ENCODE results near the gene NTPCR. TPM values are rescaled to one million over a fixed set of nuclear protein-coding genes. Genes with fewer than 3 reads are reported as not detected.

Gene NTPCR
- total RNA-seq, 1 experiment from 2014 or later: 49.1 TPM

GRCh38 chr1:233025567-233025966, 75.2 kb downstream of the NTPCR start:
- no peak overlapping the region for H3K27ac Mint-ChIP-seq (ENCODE audit: unreplicated experiment)
- no peak for TF ChIP-seq CTCF (IDR thresholded peaks at IDR 0.05; ENCODE audit: insufficient read depth in 1 of 2, low read depth in 1 of 2, low read length in 1 of 2, severe bottlenecking in 1 of 2, unreplicated experiment in 1 of 2)
- H3K36me3 Mint-ChIP-seq (ENCODE audit: insufficient read depth, unreplicated experiment): peaks cover 6% of the 10 kb centered on the region
- peaks cover 21% of the 10 kb centered on the region for H3K4me1 Mint-ChIP-seq (ENCODE audit: low read depth, unreplicated experiment)
- POLR2A ChIA-PET: interaction anchor here (0.7 kb wide), 1 partner anchor 13 kb away, joined by 3 read pairs; no protein-coding TSS in a partner anchor
- Histone ChIP-seq H3K4me1 (peaks cover 6% of the 10 kb centered on the region; the same call in 1 of the 2 replicates), H3K27me3 (replicated peaks; ENCODE audit: control insufficient read depth, insufficient read depth, low read length) (no peaks in the 10 kb centered on the region), H3K9me3 (no peaks in the 10 kb centered on the region), H3K4me3 (ENCODE audit: low read depth, low read length) (no peak overlapping the region), H3K36me3 (ENCODE audit: control insufficient read depth, insufficient read depth, low read length) (no peaks in the 10 kb centered on the region)
- intact Hi-C loops (cut with micrococcal nuclease; ENCODE audit: unreplicated experiment): loop anchor here (1.0 to 5.0 kb wide), 6 partner anchors 29 to 395 kb away; partner anchors contain the start of genes NTPCR and SIPA1L2
- CTCF ChIA-PET: interaction anchor here (1.6 to 1.9 kb wide), 2 partner anchors 10 to 29 kb away, joined by 3 to 7 read pairs; no protein-coding TSS in a partner anchor
- DNase-seq: no peak
- no peaks in the 10 kb centered on the region for H3K9me3 Mint-ChIP-seq (ENCODE audit: unreplicated experiment)
- H3K27me3 Mint-ChIP-seq (ENCODE audit: insufficient read depth, unreplicated experiment): peaks cover 7% of the 10 kb centered on the region
- BruUV-seq (replicated peaks): no TSS peak
- H3K4me3 Mint-ChIP-seq (ENCODE audit: unreplicated experiment): no peak overlapping the region

GRCh38 chr1:233027046-233027445, 76.6 kb downstream of the NTPCR start:
- peaks cover 18% of the 10 kb centered on the region for H3K4me1 Mint-ChIP-seq (ENCODE audit: low read depth, unreplicated experiment)
- no peaks in the 10 kb centered on the region for H3K27me3 ChIP-seq (replicated peaks; ENCODE audit: control insufficient read depth, insufficient read depth, low read length)
- H3K36me3 ChIP-seq (ENCODE audit: control insufficient read depth, insufficient read depth, low read length): no peaks in the 10 kb centered on the region
- BruUV-seq (replicated peaks): no TSS peak
- TF ChIP-seq CTCF (IDR thresholded peaks at IDR 0.05; ENCODE audit: insufficient read depth in 1 of 2, low read depth in 1 of 2, low read length in 1 of 2, severe bottlenecking in 1 of 2, unreplicated experiment in 1 of 2): no peak
- intact Hi-C loops (cut with micrococcal nuclease; ENCODE audit: unreplicated experiment): loop anchor here (5.0 kb wide), 1 partner anchor 60 kb away; no protein-coding TSS in a partner anchor
- H3K4me3 ChIP-seq (ENCODE audit: low read depth, low read length): no peak overlapping the region
- DNase-seq: no peak
- no peak overlapping the region for H3K27ac Mint-ChIP-seq (ENCODE audit: unreplicated experiment)
- no peak overlapping the region for H3K4me3 Mint-ChIP-seq (ENCODE audit: unreplicated experiment)
- H3K36me3 Mint-ChIP-seq (ENCODE audit: insufficient read depth, unreplicated experiment): peaks cover 5% of the 10 kb centered on the region
- POLR2A ChIA-PET: no interaction called here
- H3K9me3 ChIP-seq: no peaks in the 10 kb centered on the region
- CTCF ChIA-PET: no interaction called here
- peaks cover 6% of the 10 kb centered on the region; the same call in 1 of the 2 replicates for H3K4me1 ChIP-seq
- no peaks in the 10 kb centered on the region for H3K9me3 Mint-ChIP-seq (ENCODE audit: unreplicated experiment)
- H3K27me3 Mint-ChIP-seq (ENCODE audit: insufficient read depth, unreplicated experiment): peaks cover 7% of the 10 kb centered on the region

GRCh38 chr1:233031521-233031920, 81.1 kb downstream of the NTPCR start:
- Mint-ChIP-seq H3K4me3 (ENCODE audit: unreplicated experiment) (no peak overlapping the region), H3K4me1 (ENCODE audit: low read depth, unreplicated experiment) (peaks cover 14% of the 10 kb centered on the region), H3K27me3 (ENCODE audit: insufficient read depth, unreplicated experiment) (peaks cover 4% of the 10 kb centered on the region), H3K27ac (ENCODE audit: unreplicated experiment) (no peak overlapping the region), H3K9me3 (ENCODE audit: unreplicated experiment) (no peaks in the 10 kb centered on the region), H3K36me3 (ENCODE audit: insufficient read depth, unreplicated experiment) (no peaks in the 10 kb centered on the region)
- POLR2A ChIA-PET: no interaction called here
- Histone ChIP-seq H3K27me3 (replicated peaks; ENCODE audit: control insufficient read depth, insufficient read depth, low read length) (no peaks in the 10 kb centered on the region), H3K36me3 (ENCODE audit: control insufficient read depth, insufficient read depth, low read length) (no peaks in the 10 kb centered on the region), H3K9me3 (no peaks in the 10 kb centered on the region), H3K4me1 (peaks cover 19% of the 10 kb centered on the region), H3K4me3 (ENCODE audit: low read depth, low read length) (no peak overlapping the region)
- DNase-seq: no peak
- CTCF ChIA-PET: no interaction called here
- intact Hi-C loops (cut with micrococcal nuclease; ENCODE audit: unreplicated experiment): loop anchor here (5.0 kb wide), 1 partner anchor 131 kb away; no protein-coding TSS in a partner anchor
- no peak for TF ChIP-seq CTCF (IDR thresholded peaks at IDR 0.05; ENCODE audit: insufficient read depth in 1 of 2, low read depth in 1 of 2, low read length in 1 of 2, severe bottlenecking in 1 of 2, unreplicated experiment in 1 of 2)
- BruUV-seq (replicated peaks): no TSS peak
